Kidney tubule cell (primary cell): Measurements from ENCODE around the gene IGLL5.

Source experiments
- DNase-seq: peaks from one replicate; pipeline ENCODE4 v3.0.0-alpha.2; 2018; ENCODE audit warnings: low spot score

Gene IGLL5

DNA sequence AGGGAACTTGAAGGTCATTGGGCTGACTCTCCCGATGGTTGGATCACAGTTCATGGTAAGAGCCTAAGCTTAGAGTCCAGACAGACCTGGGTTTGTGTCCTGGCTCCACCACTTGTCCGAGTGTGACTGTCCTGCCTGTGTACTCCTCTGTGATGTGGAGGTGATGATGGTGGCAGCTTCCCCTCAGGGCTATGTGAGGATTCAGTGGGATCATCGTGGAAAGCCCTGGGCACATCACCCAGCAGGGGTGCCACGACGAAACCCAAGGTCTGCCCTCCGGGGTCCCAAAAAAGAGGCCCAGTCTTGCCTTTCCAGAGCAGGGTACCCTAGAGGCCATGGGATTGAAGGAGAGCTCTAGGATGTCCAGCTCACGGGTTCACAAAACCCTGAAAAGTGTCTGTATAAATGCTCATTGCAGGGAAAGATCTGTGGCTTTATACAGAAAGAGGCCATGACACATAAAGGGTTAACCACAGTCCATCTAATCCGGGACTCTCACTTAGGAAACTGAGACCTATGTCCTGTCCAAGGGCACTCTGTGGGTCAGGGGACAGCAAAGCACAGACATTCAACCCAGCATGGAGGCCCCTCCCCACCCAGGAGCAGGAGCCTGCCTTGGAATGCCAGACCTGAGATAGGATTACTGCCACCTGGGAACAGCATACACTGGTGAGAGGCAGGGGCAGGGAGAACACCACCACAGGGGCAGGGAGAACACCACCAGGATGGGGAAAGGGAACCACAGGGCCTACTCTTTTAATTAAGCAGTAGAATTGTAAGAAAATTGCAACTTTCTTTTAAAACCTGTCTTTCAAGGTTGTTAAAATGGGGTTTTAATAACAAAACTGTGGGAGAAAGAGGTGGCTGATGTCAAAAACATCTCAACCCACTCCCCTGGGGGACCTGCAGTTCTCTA, 51.3 kb downstream of the IGLL5 start:
- no peak for DNase-seq

DNA sequence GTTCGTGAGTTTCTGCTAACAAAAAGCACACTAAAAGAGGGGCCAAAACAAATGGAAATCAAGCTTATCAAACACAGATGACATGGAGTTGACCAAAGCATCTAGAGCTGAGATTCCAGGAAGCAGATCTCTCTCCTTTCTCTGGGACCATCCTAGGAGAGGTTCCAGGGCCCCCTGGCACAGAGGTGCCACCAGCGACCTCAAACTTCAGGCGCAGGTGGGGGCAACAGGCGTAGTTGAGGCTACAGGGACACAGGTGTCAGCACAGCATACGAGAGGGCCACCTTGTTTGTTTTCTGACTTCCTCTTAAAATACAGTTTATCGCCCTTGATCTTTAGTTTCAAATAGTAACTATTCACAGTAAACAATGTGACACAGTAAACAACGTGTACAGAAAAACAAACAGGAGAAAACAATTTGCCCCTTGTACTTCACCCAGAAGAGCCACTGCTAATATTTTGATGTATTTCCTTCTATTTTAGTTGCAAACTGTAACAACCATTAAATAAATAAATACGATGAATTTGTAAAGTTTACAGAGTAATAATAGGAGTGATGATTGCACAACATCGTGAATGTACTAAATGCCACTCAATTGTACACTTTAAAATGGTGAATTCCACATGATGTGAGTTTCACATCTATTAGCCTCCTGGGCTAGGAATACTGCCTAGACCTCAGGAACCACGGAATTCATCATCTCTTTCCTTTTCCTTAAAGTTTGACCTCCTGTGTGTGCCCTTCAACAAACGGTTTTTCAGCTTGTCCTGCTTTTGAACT, 52.2 kb downstream of the IGLL5 start:
- DNase-seq: no peak

GRCh38 chr22:22940961-22941605, 53.5 kb downstream of the IGLL5 start:
- DNase-seq: no peak

GRCh38 chr22:22941831-22942510, 54.4 kb downstream of the IGLL5 start:
- no peak for DNase-seq

DNA sequence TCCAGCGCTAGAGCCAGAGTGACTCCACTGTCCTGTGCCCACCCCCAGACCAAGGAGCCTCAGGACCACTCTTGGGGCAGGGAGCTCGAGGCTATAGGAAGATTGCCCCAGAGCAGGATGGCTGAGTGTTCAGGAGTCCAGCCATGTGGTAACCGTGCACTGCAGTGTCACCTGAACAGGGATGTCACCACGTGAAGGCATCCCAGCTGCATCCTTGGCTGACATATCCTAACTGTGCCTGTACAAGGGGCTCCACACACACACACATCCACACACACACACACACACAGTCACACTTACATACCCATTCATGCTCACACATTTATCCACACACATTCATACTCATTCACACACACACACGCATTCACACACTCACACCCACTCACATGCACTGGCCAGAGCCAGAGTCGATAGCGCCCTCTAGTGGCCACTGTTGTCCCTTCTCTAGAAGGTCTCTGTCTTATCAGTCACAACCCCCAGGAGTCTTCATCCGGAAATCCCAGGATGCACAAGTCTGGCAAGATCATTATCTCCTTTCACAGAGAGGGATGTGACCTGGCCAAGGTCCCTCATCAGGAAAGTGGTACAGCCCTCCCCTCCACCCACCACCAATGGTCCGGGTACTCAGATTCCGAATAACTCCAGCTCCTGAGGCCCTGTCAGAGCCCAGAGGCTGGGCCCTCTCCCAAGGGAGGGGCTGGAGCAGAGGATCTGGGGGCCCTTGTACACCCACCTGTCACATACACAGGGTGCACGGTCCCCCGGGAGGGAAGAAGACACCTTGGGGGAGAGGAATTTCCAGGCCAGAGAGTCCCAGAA, 55.1 kb downstream of the IGLL5 start:
- peak; percentile 59 for DNase-seq

- DNase-seq: no peak
Measured at GRCh38 chr22:22943521-22944267, 56.1 kb downstream of the IGLL5 start.

DNA sequence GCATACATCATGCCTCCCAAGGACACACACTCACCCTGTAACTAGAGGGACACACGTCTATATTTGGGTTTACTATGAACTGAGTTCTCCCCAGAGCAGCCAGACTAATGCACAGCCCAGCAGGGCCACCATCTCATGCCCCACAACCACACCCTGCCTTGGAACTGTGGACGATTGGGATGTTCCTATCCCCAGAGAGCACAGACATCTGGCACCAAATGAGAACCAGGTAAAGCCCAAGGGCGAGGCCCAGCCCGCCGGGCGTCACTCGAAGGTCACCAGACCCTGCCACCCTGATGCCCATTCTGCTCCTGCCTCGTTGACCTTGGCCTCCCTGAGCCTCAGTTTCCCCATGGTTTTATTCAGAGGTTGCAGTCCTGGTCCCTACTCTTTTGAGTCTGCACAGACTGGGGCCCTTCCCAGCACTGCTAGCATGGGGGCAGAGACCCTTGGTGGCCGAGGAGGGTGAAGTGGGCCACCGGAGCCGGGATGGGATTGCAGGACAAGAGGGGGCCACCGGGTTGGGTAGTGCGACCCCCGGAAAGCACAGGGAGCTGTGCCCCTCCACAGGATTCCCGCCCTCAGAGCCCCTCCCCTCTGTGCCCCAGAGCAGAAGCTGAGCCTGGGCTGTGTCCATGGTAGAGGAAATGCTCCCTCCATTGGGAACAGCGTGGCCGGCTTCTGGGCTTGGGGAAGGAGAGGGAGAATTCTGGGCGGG, 56.8 kb downstream of the IGLL5 start:
- no peak for DNase-seq

DNA sequence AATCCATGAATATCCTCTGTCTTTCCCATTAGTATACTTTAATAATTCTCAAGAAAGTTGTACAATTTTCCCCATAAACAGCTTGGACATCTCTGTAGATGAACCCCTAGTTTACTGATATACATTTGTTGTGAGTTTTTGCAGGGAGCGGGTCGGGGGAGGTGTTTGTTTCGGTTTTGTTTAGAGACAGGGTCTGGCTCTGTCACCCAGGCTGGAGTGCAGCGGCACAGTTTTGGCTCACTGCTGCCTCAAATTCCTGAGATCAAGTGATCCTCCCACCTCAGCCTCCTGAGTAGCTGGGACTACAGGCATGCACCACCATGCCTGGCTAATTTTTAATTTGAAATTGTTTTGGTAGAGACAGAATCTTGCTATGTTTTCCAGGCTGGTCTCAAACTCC, 57.6 kb downstream of the IGLL5 start:
- no peak for DNase-seq
